ENCODE results near the gene EEF1AKMT3.

EEF1AKMT3 gene

GRCh38 chr12:57772429-57773322 lies at the start of gene EEF1AKMT3:
EEF1AKMT3 (plus strand) TSS chr12:57772614; CDS start chr12:57772725, 111 bp downstream.
- DNase-seq = peak; percentile 19

GRCh38 chr12:57722716-57723629 lies 49.4 kb upstream of the EEF1AKMT3 start:
- no peak for DNase-seq

- DNase-seq = no peak
Measured at GRCh38 chr12:57723630-57723962, 48.8 kb upstream of the EEF1AKMT3 start.

- no peak for DNase-seq
Measured at GRCh38 chr12:57724003-57724935, 48.1 kb upstream of the EEF1AKMT3 start.

- no peak for DNase-seq
Measured at GRCh38 chr12:57724936-57725740, 47.3 kb upstream of the EEF1AKMT3 start.

- no peak for DNase-seq
Measured at GRCh38 chr12:57725851-57726150, 46.6 kb upstream of the EEF1AKMT3 start.

- peak; percentile 54 for DNase-seq
Measured at GRCh38 chr12:57726151-57726883, 46.1 kb upstream of the EEF1AKMT3 start.

GRCh38 chr12:57726884-57727757 lies 45.3 kb upstream of the EEF1AKMT3 start:
- DNase-seq = no peak

- DNase-seq = no peak
Measured at GRCh38 chr12:57727758-57728395, 44.5 kb upstream of the EEF1AKMT3 start.

GRCh38 chr12:57729321-57729844 lies 43.0 kb upstream of the EEF1AKMT3 start:
- no peak for DNase-seq

GRCh38 chr12:57730336-57731067 lies 41.9 kb upstream of the EEF1AKMT3 start:
- no peak for DNase-seq

- no peak for DNase-seq
Measured at GRCh38 chr12:57731411-57732080, 40.9 kb upstream of the EEF1AKMT3 start.

GRCh38 chr12:57732270-57732669 lies 40.1 kb upstream of the EEF1AKMT3 start:
- no peak for DNase-seq

GRCh38 chr12:57732726-57733593 lies 39.5 kb upstream of the EEF1AKMT3 start:
- no peak for DNase-seq

- DNase-seq = no peak
Measured at GRCh38 chr12:57733928-57734327, 38.5 kb upstream of the EEF1AKMT3 start.

GRCh38 chr12:57734591-57734990 lies 37.8 kb upstream of the EEF1AKMT3 start:
- no peak for DNase-seq
